GM23338 (cell line): ENCODE results near the gene ADSL.

Experiments used
- EZH2 ChIP-seq: fragments of 200-600 bp; sonication (generic); IDR thresholded peaks from one replicate; pipeline ENCODE4 v1.8.0; 2017; ENCODE audit warnings: antibody characterized with exemption, mild to moderate bottlenecking, low read depth; ENCODE audit not compliant: unreplicated experiment
- JUNB ChIP-seq: IDR thresholded peaks from one replicate; pipeline ENCODE4 v1.6.1; 2016; ENCODE audit warnings: antibody characterized with exemption; ENCODE audit not compliant: unreplicated experiment
- POLR2AphosphoS5 ChIP-seq: IDR thresholded peaks from 2 replicates; pipeline ENCODE4 v1.6.1; 2016; ENCODE audit warnings: antibody characterized with exemption, low read depth
- STAT1 ChIP-seq: IDR thresholded peaks from one replicate; pipeline ENCODE4 v1.6.1; 2016; ENCODE audit warnings: antibody characterized with exemption; ENCODE audit not compliant: unreplicated experiment
- TF ChIP-seq, protein P1 (sequence below), 2 experiments: fragments of 200-600 bp in 1 of 2; sonication (generic) in 1 of 2; conservative IDR thresholded peaks; 2 replicates each; pipeline versions ENCODE4 v1.5.1 to v1.6.1; 2016 to 2017; ENCODE audit warnings: antibody characterized with exemption in 2 of 2, low read depth in 2 of 2, mild to moderate bottlenecking in 2 of 2, moderate library complexity in 1 of 2

DNA sequence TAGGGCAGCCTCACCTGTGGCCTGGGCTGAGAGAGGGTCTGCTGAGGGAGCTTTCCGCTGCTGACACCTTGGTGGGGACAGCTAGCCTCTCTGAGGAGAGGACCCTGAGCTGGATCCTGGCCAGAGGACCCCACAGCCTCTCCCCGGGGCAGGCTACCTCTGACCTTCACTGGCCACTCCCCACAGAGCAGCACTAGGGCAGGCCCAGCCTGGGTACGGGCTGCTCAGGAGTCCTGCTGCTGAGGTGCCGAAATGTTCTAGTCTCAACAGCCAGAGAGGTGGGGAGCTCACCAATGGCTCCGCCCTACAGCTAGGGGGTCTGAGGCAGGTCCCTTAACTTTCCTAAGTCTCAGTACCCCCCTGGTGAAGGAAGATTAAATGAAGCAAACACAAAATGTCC, 71.6 kb downstream of the ADSL start:
- no peak for TF ChIP-seq STAT1
- TF ChIP-seq POLR2AphosphoS5, result no peak
- TF ChIP-seq, protein P1, sequence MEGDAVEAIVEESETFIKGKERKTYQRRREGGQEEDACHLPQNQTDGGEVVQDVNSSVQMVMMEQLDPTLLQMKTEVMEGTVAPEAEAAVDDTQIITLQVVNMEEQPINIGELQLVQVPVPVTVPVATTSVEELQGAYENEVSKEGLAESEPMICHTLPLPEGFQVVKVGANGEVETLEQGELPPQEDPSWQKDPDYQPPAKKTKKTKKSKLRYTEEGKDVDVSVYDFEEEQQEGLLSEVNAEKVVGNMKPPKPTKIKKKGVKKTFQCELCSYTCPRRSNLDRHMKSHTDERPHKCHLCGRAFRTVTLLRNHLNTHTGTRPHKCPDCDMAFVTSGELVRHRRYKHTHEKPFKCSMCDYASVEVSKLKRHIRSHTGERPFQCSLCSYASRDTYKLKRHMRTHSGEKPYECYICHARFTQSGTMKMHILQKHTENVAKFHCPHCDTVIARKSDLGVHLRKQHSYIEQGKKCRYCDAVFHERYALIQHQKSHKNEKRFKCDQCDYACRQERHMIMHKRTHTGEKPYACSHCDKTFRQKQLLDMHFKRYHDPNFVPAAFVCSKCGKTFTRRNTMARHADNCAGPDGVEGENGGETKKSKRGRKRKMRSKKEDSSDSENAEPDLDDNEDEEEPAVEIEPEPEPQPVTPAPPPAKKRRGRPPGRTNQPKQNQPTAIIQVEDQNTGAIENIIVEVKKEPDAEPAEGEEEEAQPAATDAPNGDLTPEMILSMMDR (conservative IDR thresholded peaks at IDR 0.05; ENCODE audit: low read depth in 2 of 2), result no peak
- TF ChIP-seq JUNB, result no peak
- TF ChIP-seq EZH2, result no peak
